ENCODE measurements around the gene PIGBOS1. TPM values are rescaled to one million over a fixed set of nuclear protein-coding genes. Genes with fewer than 3 reads are reported as not detected.

PIGBOS1 gene
- total and polyA plus RNA-seq, 9 of the 15 experiments (the other 6 are each of a cell fraction or from before 2014, with no cell fraction given), result 25.2 to 76.2 (median 46.0) TPM

- no peak for TF ChIP-seq PRPF4 (IDR thresholded peaks at IDR 0.05; ENCODE audit: insufficient read depth, low read depth, low read length, poor library complexity, severe bottlenecking)
- TF ChIP-seq BCOR (IDR thresholded peaks at IDR 0.05), result no peak
- TF ChIP-seq MEF2A (IDR thresholded peaks at IDR 0.05; ENCODE audit: control insufficient read depth, low read depth, low read length), result peak; percentile 82
- TF ChIP-seq CSDE1 (IDR thresholded peaks at IDR 0.05), result no peak
- TF ChIP-seq ZNF785 (CRISPR knock-in tag; IDR thresholded peaks at IDR 0.05), result no peak
- TF ChIP-seq NR2C2 (CRISPR knock-in tag; IDR thresholded peaks at IDR 0.05), result no peak
- TF ChIP-seq NR2C2 (tag; IDR thresholded peaks at IDR 0.05), result peak; percentile 15; the same call in 1 of the 2 replicates
- TF ChIP-seq ZZZ3 (IDR thresholded peaks at IDR 0.05), result no peak
- peak; percentile 61 for TF ChIP-seq NCOR1 (IDR thresholded peaks at IDR 0.05)
- no peak for TF ChIP-seq DLX4 (CRISPR knock-in tag; IDR thresholded peaks at IDR 0.05)
- TF ChIP-seq ASH1L (IDR thresholded peaks at IDR 0.05; ENCODE audit: borderline replicate concordance, low read depth, partially characterized antibody), result no peak
- TF ChIP-seq ZNF212 (CRISPR knock-in tag; IDR thresholded peaks at IDR 0.05), result no peak
- 0 out of 2 replicates have a peak, but pooled peaks have one; percentile 35 for TF ChIP-seq ATF7 (IDR thresholded peaks at IDR 0.05)
- TF ChIP-seq NR1H2 (CRISPR knock-in tag; IDR thresholded peaks at IDR 0.05), result no peak
- no peak for TF ChIP-seq ARHGAP35 (IDR thresholded peaks at IDR 0.05; ENCODE audit: partially characterized antibody)
- no peak for TF ChIP-seq REST (IDR thresholded peaks at IDR 0.05; ENCODE audit: borderline replicate concordance)
- TF ChIP-seq REST (CRISPR knock-in tag; IDR thresholded peaks at IDR 0.05; ENCODE audit: low read depth), result no peak
- TF ChIP-seq SMAD3 (CRISPR knock-in tag; conservative IDR thresholded peaks at IDR 0.05), result 0 out of 2 replicates have a peak, but pooled peaks have one; percentile 22
Observed at GRCh38 chr15:55282284-55282833, 36.6 kb downstream of the PIGBOS1 start (continued).
